NCI-H146 (cell line): ENCODE results near the gene LHCGR.
"Not testable (repeated sequence)": the region's sequence is repeated elsewhere in the genome, so short reads cannot be mapped to it uniquely, and the experiment has no call there.

Experiments
- DNase-seq: peaks from one replicate; lab custom pipeline; 2025; lab: John Stamatoyannopoulos, UW

LHCGR gene

DNA sequence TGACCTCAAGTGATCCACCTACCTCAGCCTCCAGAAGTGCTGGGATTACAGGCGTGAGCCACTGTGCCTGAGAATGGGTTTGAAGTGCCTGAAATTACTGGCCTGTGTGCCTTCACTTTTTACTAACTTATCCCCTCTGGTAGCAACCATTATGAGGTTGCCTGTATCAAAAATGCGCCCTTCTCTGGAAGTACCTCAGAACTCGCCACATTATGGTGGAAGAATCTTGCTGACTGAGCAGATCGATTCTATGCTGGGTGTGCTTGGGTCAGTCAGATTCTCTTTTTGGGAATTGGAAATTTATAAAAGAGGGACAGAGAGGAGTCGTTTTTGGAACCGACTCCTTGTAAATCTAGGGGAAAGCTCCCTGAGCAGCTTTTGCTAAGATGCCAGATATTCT lies 8.2 kb downstream of the LHCGR start:
- DNase-seq: no peak

- not testable (repeated sequence) for DNase-seq
Measured at GRCh38 chr2:48739236-48739635, 16.3 kb downstream of the LHCGR start.

GRCh38 chr2:48738806-48739205 lies 16.7 kb downstream of the LHCGR start:
- DNase-seq: no peak

- no peak for DNase-seq
Measured at GRCh38 chr2:48736251-48736650, 19.3 kb downstream of the LHCGR start.

- no peak for DNase-seq
Measured at GRCh38 chr2:48734576-48735303, 20.8 kb downstream of the LHCGR start.

DNA sequence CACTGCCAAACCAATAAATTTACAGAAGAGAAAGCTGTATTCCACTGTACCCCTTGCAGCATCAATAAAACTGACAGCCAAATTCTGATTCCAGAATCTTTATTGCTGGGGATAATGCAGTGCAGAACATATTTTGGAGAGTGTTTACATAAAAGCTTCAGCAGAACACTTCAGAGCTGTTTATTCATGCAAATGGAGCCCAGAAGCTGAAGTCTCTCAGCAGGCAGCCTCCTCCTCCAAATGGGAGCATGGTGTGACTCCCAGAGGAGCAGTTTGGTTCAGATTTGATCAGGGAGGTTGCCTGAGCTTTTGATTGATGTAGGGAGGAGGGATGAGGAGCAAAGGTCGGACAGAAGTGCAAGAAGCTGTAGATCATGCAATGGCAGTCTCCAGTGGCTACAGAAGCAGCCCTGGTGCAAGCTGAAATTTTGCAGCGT lies 22.4 kb downstream of the LHCGR start:
- DNase-seq: no peak

- DNase-seq: no peak
Measured at GRCh38 chr2:48728840-48729239, 26.7 kb downstream of the LHCGR start.

GRCh38 chr2:48728295-48728694 lies 27.2 kb downstream of the LHCGR start:
- DNase-seq: no peak

DNA sequence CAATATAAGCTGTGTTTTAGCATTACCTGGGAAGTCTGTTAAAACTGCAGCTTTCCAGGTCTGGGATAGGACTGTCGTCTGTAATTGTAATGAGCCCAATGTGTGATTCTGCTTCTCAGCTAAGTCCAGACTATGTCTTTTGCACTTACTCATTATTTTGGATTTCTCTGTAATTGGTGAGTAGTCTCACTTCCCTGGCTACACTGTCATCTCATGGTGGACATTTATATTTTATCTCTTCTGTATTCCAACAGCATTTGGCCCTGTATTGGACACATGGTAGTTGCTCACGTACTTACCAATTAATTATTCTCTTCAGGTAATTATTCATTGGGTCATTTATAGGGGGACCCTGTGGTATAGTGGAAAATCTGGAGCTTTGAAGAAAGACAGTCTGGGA lies 28.0 kb downstream of the LHCGR start:
- no peak for DNase-seq

DNA sequence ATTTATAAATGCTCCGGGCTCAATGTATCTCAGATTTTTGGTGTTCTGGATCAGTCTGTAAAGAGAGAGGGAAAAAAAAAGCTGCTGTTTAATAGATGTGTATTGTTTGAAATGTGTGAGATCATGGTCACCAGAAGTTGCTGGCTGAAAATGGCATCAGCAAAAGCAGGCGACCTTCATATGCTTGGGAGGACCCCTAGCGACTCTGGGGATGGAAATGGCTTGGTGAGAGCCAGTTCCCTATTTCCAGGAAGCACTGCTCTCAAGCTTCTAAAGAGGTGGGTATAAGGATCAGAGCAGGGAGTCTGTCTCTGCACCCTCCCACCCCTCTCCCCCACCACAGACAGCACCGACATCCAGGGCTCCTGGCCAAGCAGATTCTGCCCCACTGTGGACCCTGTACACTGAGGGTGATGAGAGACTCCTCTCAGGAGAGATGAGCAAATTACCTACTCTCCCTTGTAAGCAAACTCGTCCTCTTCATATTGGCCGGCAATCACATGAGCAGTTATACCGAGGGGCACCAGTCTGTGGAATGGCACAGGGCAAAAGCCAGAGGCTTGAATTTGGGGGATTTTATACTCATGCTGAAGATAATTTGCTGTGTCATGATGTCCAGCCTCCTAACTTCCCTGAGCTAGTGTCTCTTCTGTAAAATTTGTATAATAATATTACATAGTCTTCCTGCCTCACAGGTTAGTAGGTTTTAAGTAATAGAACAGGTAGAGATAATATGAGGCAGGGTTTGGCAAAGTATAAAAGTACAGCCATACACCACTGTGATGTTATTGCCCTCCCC lies 29.6 kb downstream of the LHCGR start:
- no peak for DNase-seq

GRCh38 chr2:48724278-48724677 lies 31.2 kb downstream of the LHCGR start:
- no peak for DNase-seq

DNA sequence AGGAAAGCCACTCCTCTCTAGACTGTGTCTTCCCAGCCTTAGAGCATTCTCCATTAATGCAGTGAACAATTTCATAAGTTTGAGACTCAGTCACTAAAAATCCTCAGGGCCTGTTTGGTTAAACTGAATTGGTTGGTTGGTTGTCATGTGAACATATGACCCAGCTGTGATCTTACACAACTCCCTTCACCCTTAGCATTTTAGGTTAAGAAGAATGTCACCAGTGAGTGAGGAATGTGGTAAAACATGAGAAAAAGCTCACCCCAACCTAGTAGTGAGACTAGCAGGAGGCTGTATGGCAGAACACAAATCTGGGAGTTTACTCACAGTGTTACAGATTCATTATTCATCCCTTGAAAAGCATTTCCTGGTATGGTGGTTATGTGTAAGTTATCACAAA lies 32.4 kb downstream of the LHCGR start:
- no peak for DNase-seq

DNA sequence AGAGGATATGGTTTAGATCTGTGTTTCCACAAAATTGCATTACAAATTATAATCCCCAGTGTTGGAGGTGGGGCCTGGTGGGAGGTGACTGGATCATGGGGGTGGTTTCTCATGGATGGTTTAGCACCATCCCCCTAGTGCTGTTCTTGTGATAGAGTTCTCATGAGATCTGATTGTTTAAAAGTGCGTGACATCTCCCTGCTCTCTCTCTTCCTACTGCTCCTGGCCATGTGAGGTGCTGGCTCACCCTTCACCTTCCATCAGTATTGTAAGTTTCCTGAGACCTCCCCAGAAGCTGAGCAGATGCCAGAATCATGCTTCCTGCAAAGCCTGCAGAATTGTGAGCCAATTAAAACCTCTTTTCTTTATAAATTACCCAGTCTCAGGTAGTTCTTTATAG lies 33.1 kb downstream of the LHCGR start:
- no peak for DNase-seq

DNA sequence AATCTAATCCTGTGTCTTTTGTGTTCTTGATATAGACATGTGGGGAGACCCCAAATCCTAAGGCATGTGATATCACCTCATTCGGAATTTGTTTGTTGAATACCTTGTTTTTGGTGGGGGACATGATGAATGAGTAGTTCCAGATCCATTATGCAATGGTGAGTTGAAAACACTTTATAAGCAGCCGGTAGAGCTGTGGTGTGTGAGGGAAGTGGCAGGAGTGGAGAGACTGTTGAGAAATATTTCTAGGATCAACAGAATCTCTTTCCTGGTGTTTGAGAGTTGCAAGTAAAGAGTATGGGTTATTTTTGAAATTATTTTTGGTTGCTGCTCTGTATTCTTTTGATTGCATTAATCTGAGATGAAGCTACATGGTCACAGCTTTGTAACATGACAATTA lies 34.4 kb downstream of the LHCGR start:
- no peak for DNase-seq

- no peak for DNase-seq
Measured at GRCh38 chr2:48719480-48720177, 35.9 kb downstream of the LHCGR start.

- no peak for DNase-seq
Measured at GRCh38 chr2:48717846-48718245, 37.7 kb downstream of the LHCGR start.

DNA sequence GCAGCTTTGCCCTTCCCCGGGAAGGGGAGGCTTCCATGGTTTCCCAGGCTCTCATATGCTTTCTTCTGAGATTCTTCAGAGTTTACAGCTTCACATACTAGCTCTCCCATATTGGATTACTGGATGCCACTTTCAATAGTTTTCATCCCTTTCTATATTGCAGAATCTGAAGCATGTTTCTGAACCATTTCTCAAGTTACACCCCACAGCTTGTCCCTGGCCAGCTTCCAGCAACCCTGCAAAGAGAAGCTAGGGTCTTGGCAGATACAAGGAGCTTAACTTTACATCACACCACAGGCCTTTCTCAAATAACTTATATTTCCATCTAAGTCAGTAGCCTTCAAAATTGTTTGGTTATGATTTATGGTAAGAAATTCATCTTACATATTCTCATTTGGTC lies 39.6 kb downstream of the LHCGR start:
- no peak for DNase-seq

- DNase-seq: no peak
Measured at GRCh38 chr2:48715042-48715899, 40.3 kb downstream of the LHCGR start.

- no peak for DNase-seq
Measured at GRCh38 chr2:48714245-48714644, 41.3 kb downstream of the LHCGR start.

DNA sequence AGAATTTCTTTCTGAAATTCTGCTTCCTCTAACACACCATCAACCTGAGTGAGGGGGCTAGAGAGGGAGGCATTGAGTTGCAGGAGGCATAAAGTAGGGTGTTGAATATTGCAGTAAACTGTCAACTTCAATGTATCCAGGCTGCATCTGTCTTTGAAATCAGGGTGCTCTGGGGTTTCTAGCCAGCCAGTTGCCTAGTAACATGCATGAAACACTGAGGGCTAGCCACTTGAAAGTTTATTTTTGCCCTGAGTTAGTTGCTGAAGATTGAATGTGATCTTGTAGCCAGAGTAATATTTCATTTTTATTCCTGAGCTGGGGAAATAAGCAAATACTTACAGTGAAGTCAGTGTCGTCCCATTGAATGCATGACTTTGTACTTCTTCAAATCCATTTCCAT lies 41.9 kb downstream of the LHCGR start:
- no peak for DNase-seq

GRCh38 chr2:48712151-48712550 lies 43.4 kb downstream of the LHCGR start:
- DNase-seq: no peak

GRCh38 chr2:48711343-48711742 lies 44.2 kb downstream of the LHCGR start:
- DNase-seq: no peak
